Vagina (tissue), 2 donors: ENCODE data around the gene FLT4. TPM values are rescaled to one million over a fixed set of nuclear protein-coding genes. Genes with fewer than 3 reads are reported as not detected.

Experiments used
- DNase-seq, 2 donors: peaks; one replicate each; pipeline ENCODE4 v3.0.0-alpha.2; 2017; ENCODE audit errors: extremely low spot score in 2 of 2
- H3K27ac ChIP-seq: fragments of 200-600 bp; sonication (generic); one replicate; pipeline ENCODE4 v1.5.1; 2019
- H3K27me3 ChIP-seq: fragments of 200-600 bp; sonication (generic); one replicate; pipeline ENCODE4 v1.5.1; 2019
- H3K36me3 ChIP-seq, 2 donors: fragments of 200-600 bp; sonication (generic); one replicate each; pipeline ENCODE4 v1.5.1; 2017 to 2019
- H3K4me1 ChIP-seq: fragments of 200-600 bp; sonication (generic); one replicate; pipeline ENCODE4 v1.5.1; 2019
- H3K4me3 ChIP-seq, 2 donors: fragments of 200-600 bp; sonication (generic); 1 replicate in 1 of 2; 2 replicates in 1 of 2; pipeline ENCODE4 v1.5.1; 2016 to 2019
- H3K9me3 ChIP-seq: fragments of 200-600 bp; sonication (generic); one replicate; pipeline ENCODE4 v1.5.1; 2019
- CTCF ChIP-seq, 3 experiments: fragments of 450-650 bp in 2 of 3; fragments of 200-600 bp in 1 of 3; sonication (generic) in 1 of 3; IDR thresholded peaks; one replicate each; pipeline ENCODE4 v1.5.1; 2017 to 2019; ENCODE audit warnings: antibody characterized with exemption in 3 of 3, mild to moderate bottlenecking in 2 of 3, moderate library complexity in 2 of 3
- POLR2A ChIP-seq, 2 donors: fragments of 450-650 bp; IDR thresholded peaks; one replicate each; pipeline ENCODE4 v1.6.1; 2017; ENCODE audit warnings: antibody characterized with exemption in 2 of 2, mild to moderate bottlenecking in 2 of 2, moderate library complexity in 2 of 2
- POLR2AphosphoS5 ChIP-seq, 2 donors: sonication (generic); formaldehyde crosslinking; IDR thresholded peaks; one replicate each; pipeline ENCODE4 v1.9.0; 2017; ENCODE audit warnings: antibody characterized with exemption in 2 of 2, mild to moderate bottlenecking in 2 of 2, low read depth in 1 of 2; ENCODE audit not compliant: insufficient read depth in 1 of 2
- intact Hi-C: fragments of 100-400 bp; cut with DNase I; formaldehyde crosslinking; loops from one replicate; pipeline ENCODE4 v1.15.1; 2023
- total RNA-seq: library from RNA; depleted of rRNA; stranded (reverse); fragments of >200 nt; gene quantifications from one replicate; pipeline ENCODE4 v1.2.3, GENCODE V29; 2016

The FLT4 gene
- total RNA-seq, 1 donor from 2014 or later, result 20.9 TPM

GRCh38 chr5:180625125-180625790, 24.1 kb downstream of the FLT4 start:
- H3K27me3 ChIP-seq, result no peaks in the 10 kb centered on the region
- DNase-seq, result no peak
- no peaks in the 10 kb centered on the region for H3K9me3 ChIP-seq
- H3K4me1 ChIP-seq, result no peaks in the 10 kb centered on the region
- TF ChIP-seq POLR2A (IDR thresholded peaks at IDR 0.05) (no peak), POLR2AphosphoS5 (IDR thresholded peaks at IDR 0.05; ENCODE audit: insufficient read depth in 1 of 2, low read depth in 1 of 2) (no peak), CTCF (IDR thresholded peaks at IDR 0.05) (no peak)
- H3K36me3 ChIP-seq, result no peaks in the 10 kb centered on the region
- H3K4me3 ChIP-seq, result no peak overlapping the region
- no peak overlapping the region for H3K27ac ChIP-seq
- intact Hi-C loops, result no loop called here

GRCh38 chr5:180624587-180624986, 24.8 kb downstream of the FLT4 start:
- DNase-seq, result no peak
- H3K27me3 ChIP-seq, result no peaks in the 10 kb centered on the region
- TF ChIP-seq POLR2AphosphoS5 (IDR thresholded peaks at IDR 0.05; ENCODE audit: insufficient read depth in 1 of 2, low read depth in 1 of 2) (no peak), POLR2A (IDR thresholded peaks at IDR 0.05) (no peak), CTCF (IDR thresholded peaks at IDR 0.05) (no peak)
- no peak overlapping the region for H3K27ac ChIP-seq
- H3K4me3 ChIP-seq, result no peak overlapping the region
- no peaks in the 10 kb centered on the region for H3K4me1 ChIP-seq
- H3K9me3 ChIP-seq, result no peaks in the 10 kb centered on the region
- H3K36me3 ChIP-seq, result no peaks in the 10 kb centered on the region
- intact Hi-C loops, result no loop called here

- no peaks in the 10 kb centered on the region for H3K9me3 ChIP-seq
- intact Hi-C loops, result no loop called here
- no peaks in the 10 kb centered on the region for H3K27me3 ChIP-seq
- TF ChIP-seq POLR2AphosphoS5 (IDR thresholded peaks at IDR 0.05; ENCODE audit: insufficient read depth in 1 of 2, low read depth in 1 of 2) (no peak), CTCF (IDR thresholded peaks at IDR 0.05) (no peak), POLR2A (IDR thresholded peaks at IDR 0.05) (no peak)
- H3K36me3 ChIP-seq, result no peaks in the 10 kb centered on the region
- no peak for DNase-seq
- H3K4me1 ChIP-seq, result no peaks in the 10 kb centered on the region
- no peak overlapping the region for H3K27ac ChIP-seq
- H3K4me3 ChIP-seq, result no peak overlapping the region
Measured at GRCh38 chr5:180623844-180624243, 25.6 kb downstream of the FLT4 start.

- H3K36me3 ChIP-seq, result no peaks in the 10 kb centered on the region
- H3K4me1 ChIP-seq, result no peaks in the 10 kb centered on the region
- no peak for DNase-seq
- TF ChIP-seq POLR2AphosphoS5 (IDR thresholded peaks at IDR 0.05; ENCODE audit: insufficient read depth in 1 of 2, low read depth in 1 of 2) (peak in 1 of 2 donors; percentile 33), CTCF (IDR thresholded peaks at IDR 0.05) (no peak)
- no peaks in the 10 kb centered on the region for H3K27me3 ChIP-seq
- H3K27ac ChIP-seq, result no peak overlapping the region
- no peaks in the 10 kb centered on the region for H3K9me3 ChIP-seq
- intact Hi-C loops, result no loop called here
- no peak overlapping the region for H3K4me3 ChIP-seq
Measured at GRCh38 chr5:180623411-180623834, 26.0 kb downstream of the FLT4 start.

GRCh38 chr5:180622910-180623309, 26.5 kb downstream of the FLT4 start:
- no peaks in the 10 kb centered on the region for H3K36me3 ChIP-seq
- intact Hi-C loops, result no loop called here
- H3K4me3 ChIP-seq, result no peak overlapping the region
- DNase-seq, result no peak
- TF ChIP-seq POLR2AphosphoS5 (IDR thresholded peaks at IDR 0.05; ENCODE audit: insufficient read depth in 1 of 2, low read depth in 1 of 2), result no peak
- no peak for TF ChIP-seq CTCF (IDR thresholded peaks at IDR 0.05)
- TF ChIP-seq POLR2A (IDR thresholded peaks at IDR 0.05), result no peak
- no peaks in the 10 kb centered on the region for H3K9me3 ChIP-seq
- H3K27ac ChIP-seq, result no peak overlapping the region
- no peaks in the 10 kb centered on the region for H3K27me3 ChIP-seq
- no peaks in the 10 kb centered on the region for H3K4me1 ChIP-seq
